GM12878 (cell line): ENCODE results near the gene ADAMTSL5. TPM values are rescaled to one million over a fixed set of nuclear protein-coding genes. Genes with fewer than 3 reads are reported as not detected.

Experiments used
- BCLAF1 ChIP-seq: fragments of 450-650 bp; IDR thresholded peaks from 2 replicates; pipeline ENCODE4 v1.6.1; 2017; ENCODE audit warnings: antibody characterized with exemption, mild to moderate bottlenecking, moderate library complexity
- FOXM1 ChIP-seq: IDR thresholded peaks from 2 replicates; pipeline ENCODE4 v1.6.1; 2012; ENCODE audit warnings: low read depth, mild to moderate bottlenecking, inconsistent platforms, low read length, moderate library complexity
- POLR2AphosphoS5 ChIP-seq: IDR thresholded peaks from 2 replicates; pipeline ENCODE4 v1.6.1; 2011; ENCODE audit warnings: mild to moderate bottlenecking, low read length, inconsistent platforms
- SMC3 ChIP-seq: IDR thresholded peaks from 2 replicates; pipeline ENCODE4 v1.6.1; 2011; ENCODE audit warnings: low read length, improper control_type of control experiment, borderline replicate concordance
- ZBTB4 ChIP-seq: fragments of 450-650 bp; formaldehyde crosslinking; IDR thresholded peaks from 2 replicates; pipeline ENCODE4 v1.4.0; 2022; ENCODE audit warnings: mild to moderate bottlenecking, moderate library complexity
- polyA plus RNA-seq, 11 experiments: library from polyadenylated mRNA; depleted of rRNA in 4 of 11; unstranded in 6 of 11; stranded (reverse) in 5 of 11; fragments of >200 nt; fragmentation: Nextera tagmentation in 4 of 11; fragmentation: Illumina TruSeq in 1 of 11; extraction: Ambion mirVana in 4 of 11; extraction: Trizol in 1 of 11; gene quantifications; 1 replicate in 1 of 11; 2 replicates in 10 of 11; pipeline versions ENCODE4 v1.2.1 to v1.2.3, GENCODE V29; 2011 to 2016; ENCODE audit warnings: inconsistent platforms in 2 of 11, missing spikeins in 2 of 11, low read depth in 1 of 11
- total RNA-seq, 4 experiments: library from RNA; depleted of rRNA in 3 of 4; stranded (reverse); fragments of >200 nt in 3 of 4; fragmentation: Illumina TruSeq in 1 of 4; extraction: Trizol in 1 of 4; gene quantifications; 2 replicates each; pipeline versions ENCODE4 v1.2.1 to v1.2.3, GENCODE V29; 2013 to 2021

ADAMTSL5 gene
- total and polyA plus RNA-seq, 10 of the 15 experiments (the other 5 are each of a cell fraction or from before 2014, with no cell fraction given): 0.04 to 0.83 (median 0.32) TPM; not detected in 4

- TF ChIP-seq BCLAF1: no peak
- TF ChIP-seq ZBTB4 (CRISPR knock-in tag): no peak
- TF ChIP-seq SMC3: peak; percentile 27; the same call in 1 of the 2 replicates
- peak; percentile 32; the same call in 1 of the 2 replicates for TF ChIP-seq FOXM1
- no peak for TF ChIP-seq POLR2AphosphoS5
These were observed 878 bp upstream of the ADAMTSL5 start (continued) for GRCh38 chr19:1513499-1514294.
